B cell (primary cell): Measurements from ENCODE around the gene CDHR2. TPM values are rescaled to one million over a fixed set of nuclear protein-coding genes. Genes with fewer than 3 reads are reported as not detected.

Experiments
- ATAC-seq: fragments of 200-7000 bp; cut with Tn5 transposase; one replicate; pipeline ENCODE4 v1.10.0; 2021; ENCODE audit warnings: low read depth, mild to moderate bottlenecking, moderate number of reproducible peaks, moderate library complexity
- CTCF ChIA-PET: fragments of 350-600 bp; sonication (Branson Sonifier 250); formaldehyde crosslinking; loops from one replicate; lab custom pipeline; 2021; ENCODE audit warnings: antibody characterized with exemption, inconsistent platforms; lab: Charles Lee
- POLR2A ChIA-PET: fragments of 350-600 bp; sonication (Branson Sonifier 250); formaldehyde crosslinking; loops from one replicate; lab custom pipeline; 2021; ENCODE audit warnings: antibody characterized with exemption; lab: Charles Lee
- DNase-seq: peaks from one replicate; pipeline ENCODE4 v3.0.0; 2013
- H2AFZ ChIP-seq: 2 replicates; pipeline ENCODE4 v1.6.1; 2012; ENCODE audit warnings: mild to moderate bottlenecking, low read depth, low read length; ENCODE audit not compliant: insufficient read depth, poor library complexity, severe bottlenecking
- H3K27ac ChIP-seq, 2 donors: 1 replicate in 1 of 2; 2 replicates in 1 of 2; pipeline ENCODE4 v1.5.1; 2012 to 2013; ENCODE audit warnings: low read length in 2 of 2, mild to moderate bottlenecking in 2 of 2, moderate library complexity in 1 of 2
- H3K27me3 ChIP-seq, 4 experiments: fragments of 200-600 bp in 1 of 4; sonication (generic) in 1 of 4; replicated peaks in 1 of 4; 1 replicate in 2 of 4; 2 replicates in 2 of 4; pipeline versions ENCODE4 v1.6.1 to v1.7.0; 2013 to 2016; ENCODE audit warnings: low read length in 3 of 4, mild to moderate bottlenecking in 2 of 4, mixed read lengths in 1 of 4, moderate library complexity in 1 of 4; ENCODE audit not compliant: insufficient read depth in 4 of 4, control insufficient read depth in 3 of 4; ENCODE audit errors: control extremely low read depth in 1 of 4
- H3K36me3 ChIP-seq, 2 experiments: replicated peaks in 1 of 2; 1 replicate in 1 of 2; 2 replicates in 1 of 2; pipeline versions ENCODE4 v1.6.1 to v1.7.1; 2013; ENCODE audit warnings: low read length in 1 of 2; ENCODE audit not compliant: insufficient read depth in 2 of 2, control insufficient read depth in 1 of 2; ENCODE audit errors: control extremely low read depth in 1 of 2, extremely low read depth in 1 of 2
- H3K4me1 ChIP-seq, 2 donors: fragments of 200-600 bp in 1 of 2; sonication (generic) in 1 of 2; 1 replicate in 1 of 2; 2 replicates in 1 of 2; pipeline versions ENCODE4 v1.5.1 to v1.6.1; 2013 to 2017; ENCODE audit warnings: low read length in 2 of 2; ENCODE audit not compliant: control insufficient read depth in 2 of 2, insufficient read depth in 2 of 2
- H3K4me2 ChIP-seq: replicated peaks from 2 replicates; pipeline ENCODE3; 2012; ENCODE audit warnings: mild to moderate bottlenecking, low read depth, low read length; ENCODE audit not compliant: poor library complexity, severe bottlenecking
- H3K4me3 ChIP-seq, 5 experiments: fragments of 200-600 bp in 1 of 5; sonication (generic) in 1 of 5; 1 replicate in 3 of 5; 2 replicates in 2 of 5; pipeline versions ENCODE4 v1.5.1 to v1.7.0; 2011 to 2016; ENCODE audit warnings: low read length in 4 of 5, mild to moderate bottlenecking in 4 of 5, low read depth in 2 of 5, control low read depth in 1 of 5, moderate library complexity in 1 of 5; ENCODE audit not compliant: insufficient read depth in 1 of 5; ENCODE audit errors: control extremely low read depth in 1 of 5, extremely low read depth in 1 of 5
- H3K79me2 ChIP-seq: fragments of 200-600 bp; sonication (generic); one replicate; pipeline ENCODE4 v1.6.0; 2016; ENCODE audit warnings: low read length; ENCODE audit not compliant: control insufficient read depth, insufficient read depth
- H3K9ac ChIP-seq: fragments of 200-600 bp; sonication (generic); 2 replicates; pipeline ENCODE4 v1.6.1; 2017; ENCODE audit warnings: mild to moderate bottlenecking, low read length, moderate library complexity
- H3K9me3 ChIP-seq, 3 donors: one replicate each; pipeline versions ENCODE4 v1.6.1 to v1.7.1; 2013; ENCODE audit warnings: low read length in 2 of 3; ENCODE audit not compliant: control insufficient read depth in 2 of 3, insufficient read depth in 1 of 3; ENCODE audit errors: control extremely low read depth in 1 of 3
- H4K20me1 ChIP-seq: 2 replicates; pipeline ENCODE4 v1.6.0; 2012; ENCODE audit warnings: mild to moderate bottlenecking, low read length; ENCODE audit not compliant: insufficient read depth, control insufficient read depth, poor library complexity, severe bottlenecking
- H3K27ac Mint-ChIP-seq: one replicate; pipeline ENCODE4 v1.8.0; 2021; ENCODE audit warnings: mixed read lengths
- H3K27me3 Mint-ChIP-seq: one replicate; pipeline ENCODE4 v1.8.0; 2021; ENCODE audit warnings: mixed read lengths
- H3K4me1 Mint-ChIP-seq: one replicate; pipeline ENCODE4 v1.8.0; 2021; ENCODE audit warnings: mixed read lengths
- H3K4me3 Mint-ChIP-seq: one replicate; pipeline ENCODE4 v1.8.0; 2021; ENCODE audit warnings: mixed read lengths
- H3K9me3 Mint-ChIP-seq: one replicate; pipeline ENCODE4 v1.8.0; 2022; ENCODE audit warnings: mixed read lengths; ENCODE audit not compliant: insufficient read depth
- CTCF ChIP-seq: fragments of 200-600 bp; IDR thresholded peaks from one replicate; pipeline ENCODE4 v1.8.0; 2022; ENCODE audit warnings: antibody characterized with exemption, mild to moderate bottlenecking
- EZH2 ChIP-seq: IDR thresholded peaks from 2 replicates; pipeline ENCODE4 v1.6.1; 2012; ENCODE audit warnings: borderline replicate concordance, low read depth, mild to moderate bottlenecking, moderate library complexity, low read length; ENCODE audit not compliant: insufficient read depth, poor library complexity, severe bottlenecking
- WGBS: methylation state at CpG from one replicate; pipeline ENCODE4 v1.1.5; 2013; ENCODE audit warnings: missing lambda C conversion rate; ENCODE audit not compliant: insufficient coverage; 5-methylcytosine and 5-hydroxymethylcytosine counted together
- intact Hi-C: fragments of 100-400 bp; cut with micrococcal nuclease; formaldehyde crosslinking; loops from one replicate; pipeline ENCODE4 v1.10.0; 2022
- polyA plus RNA-seq: library from polyadenylated mRNA; depleted of rRNA; stranded (reverse); fragments of >200 nt; gene quantifications from 2 replicates; pipeline ENCODE4 v1.2.3, GENCODE V29; 2012
- total RNA-seq, 2 donors: library from RNA; stranded (reverse); fragments of 120-200 nt in 1 of 2; gene quantifications; 1 replicate in 1 of 2; 2 replicates in 1 of 2; pipeline versions ENCODE4 v1.2.3 to v1.2.4, GENCODE V29; 2013 to 2022

Gene CDHR2
- total and polyA plus RNA-seq, 2 donors (not counting 1 experiment from before 2014, with no cell fraction given) = 0.25 to 1.7 TPM

GRCh38 chr5:176619203-176619568 lies 70.0 kb downstream of the CDHR2 start:
- TF ChIP-seq EZH2 (peak; percentile 5), CTCF (no peak)
- Histone ChIP-seq H2AFZ (no peak overlapping the region), H3K9ac (peak overlapping the region; percentile 26), H4K20me1 (no peaks in the 10 kb centered on the region), H3K36me3 (no peaks in the 10 kb centered on the region), H3K4me3 (peak overlapping the region in 2 of 5 experiments; percentile 5 to 33), H3K27me3 (peaks cover 0 to 62% (median 35%) of the 10 kb centered on the region in 4 experiments), H3K4me2 (peak overlapping the region; percentile 67), H3K4me1 (peaks cover 24 to 29% of the 10 kb centered on the region in 2 donors), H3K9me3 (peaks cover 0 to 32% (median 0%) of the 10 kb centered on the region in 3 donors), H3K79me2 (no peaks in the 10 kb centered on the region), H3K27ac (no peak overlapping the region)
- intact Hi-C loops = no loop called here
- Mint-ChIP-seq H3K9me3 (no peaks in the 10 kb centered on the region), H3K4me1 (peaks cover 18% of the 10 kb centered on the region), H3K27me3 (peaks cover 66% of the 10 kb centered on the region), H3K27ac (no peak overlapping the region), H3K4me3 (peak overlapping the region; percentile 65)
- 9% methylated on average over 26 of the region's 31 CpGs for WGBS
- DNase-seq (peak; percentile 74), ATAC-seq (peak; percentile 91)
- CTCF ChIA-PET = no interaction called here
- POLR2A ChIA-PET = no interaction called here

GRCh38 chr5:176619569-176620332 lies 70.6 kb downstream of the CDHR2 start:
- DNase-seq = no peak
- peak overlapping the region; percentile 12 for H3K9ac ChIP-seq
- peak overlapping the region; percentile 55 for H2AFZ ChIP-seq
- no peak for ATAC-seq
- H3K4me3 Mint-ChIP-seq = peak overlapping the region; percentile 78
- H3K4me1 ChIP-seq = peaks cover 24 to 29% of the 10 kb centered on the region in 2 donors
- TF ChIP-seq CTCF (no peak), EZH2 (no peak)
- CTCF ChIA-PET = no interaction called here
- intact Hi-C loops = no loop called here
- peaks cover 65% of the 10 kb centered on the region for H3K27me3 Mint-ChIP-seq
- H3K27me3 ChIP-seq = peaks cover 0 to 62% (median 35%) of the 10 kb centered on the region in 4 experiments
- H3K79me2 ChIP-seq = no peaks in the 10 kb centered on the region
- POLR2A ChIA-PET = no interaction called here
- H3K4me2 ChIP-seq = peak overlapping the region; percentile 67
- H4K20me1 ChIP-seq = no peaks in the 10 kb centered on the region
- H3K9me3 ChIP-seq = peaks cover 0 to 32% (median 0%) of the 10 kb centered on the region in 3 donors
- no peak overlapping the region for H3K27ac Mint-ChIP-seq
- H3K4me1 Mint-ChIP-seq = peaks cover 18% of the 10 kb centered on the region
- H3K9me3 Mint-ChIP-seq = no peaks in the 10 kb centered on the region
- H3K27ac ChIP-seq = no peak overlapping the region
- 26% methylated on average over 44 of the region's 59 CpGs for WGBS
- no peaks in the 10 kb centered on the region for H3K36me3 ChIP-seq
- H3K4me3 ChIP-seq = peak overlapping the region in 1 of 5 experiments; percentile 33
